IPS DF 4.7 (cell line): ENCODE results near the gene PDE6G.
A peak's percentile ranks its signal among the peaks of the same experiment; 100 is the strongest.
"Not testable (repeated sequence)": the region's sequence is repeated elsewhere in the genome, so short reads cannot be mapped to it uniquely, and the experiment has no call there.

Source experiments
- DNase-seq: peaks from one replicate; pipeline ENCODE4 v3.0.0-alpha.2; 2013; ENCODE audit warnings: low spot score; ENCODE audit errors: extremely low read depth

PDE6G gene

DNA sequence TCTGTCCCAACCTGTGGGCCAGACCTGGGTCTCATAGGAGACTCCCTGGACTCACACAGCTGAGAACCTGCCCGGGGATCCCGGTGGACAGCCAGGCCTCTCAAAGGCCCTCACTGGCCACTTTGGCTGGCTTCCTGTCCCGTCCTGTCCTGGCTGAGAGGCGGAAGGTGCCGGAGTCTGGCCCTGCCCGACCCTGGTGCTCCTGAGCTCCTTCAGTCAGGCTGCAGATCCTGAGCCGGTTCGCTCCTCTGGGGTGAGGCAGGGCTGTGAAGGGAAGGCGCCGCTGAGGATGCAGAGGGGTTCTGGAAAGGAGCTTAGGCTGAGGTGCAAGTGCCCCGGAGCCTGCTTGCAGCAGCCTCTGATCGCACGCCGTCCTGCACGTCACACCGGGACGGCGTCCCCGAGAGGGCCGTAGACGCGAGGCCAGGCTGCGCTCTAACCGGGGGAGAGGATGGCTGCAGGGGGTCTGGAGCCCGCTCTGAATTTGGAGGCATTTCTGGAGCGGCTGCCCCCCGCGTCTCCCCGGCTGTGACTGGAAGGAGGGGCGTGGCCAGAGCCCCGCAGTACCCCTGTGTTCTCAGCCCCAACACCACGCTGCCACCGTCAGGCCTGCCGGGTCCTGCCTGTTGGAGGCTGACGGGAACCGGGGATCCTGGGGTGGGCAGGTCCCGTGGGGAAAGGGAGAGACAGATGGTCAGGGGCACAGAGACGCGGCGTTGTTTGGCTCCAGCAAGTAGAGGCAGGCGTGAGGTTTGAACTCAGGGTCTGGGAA is 31.6 kb upstream of the PDE6G start:
- no peak for DNase-seq

DNA sequence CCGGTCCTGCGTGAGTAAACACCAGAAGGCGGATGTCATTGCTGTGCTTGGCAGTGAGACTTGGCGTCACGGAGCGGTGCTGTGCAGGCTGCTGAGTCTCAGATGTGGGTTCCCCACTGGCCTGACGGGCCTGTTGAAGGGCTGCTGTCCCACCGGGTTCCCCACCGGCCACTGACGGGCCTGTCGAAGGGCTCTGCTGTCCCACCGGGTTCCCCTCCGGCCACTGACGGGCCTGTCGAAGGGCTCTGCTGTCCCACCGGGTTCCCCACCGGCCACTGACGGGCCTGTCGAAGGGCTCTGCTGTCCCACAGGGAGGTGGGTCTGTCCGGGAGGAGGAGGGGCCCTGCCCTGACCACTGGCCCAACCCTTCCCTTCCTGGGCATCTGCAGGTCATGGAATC is 30.3 kb upstream of the PDE6G start:
- DNase-seq: no peak

DNA sequence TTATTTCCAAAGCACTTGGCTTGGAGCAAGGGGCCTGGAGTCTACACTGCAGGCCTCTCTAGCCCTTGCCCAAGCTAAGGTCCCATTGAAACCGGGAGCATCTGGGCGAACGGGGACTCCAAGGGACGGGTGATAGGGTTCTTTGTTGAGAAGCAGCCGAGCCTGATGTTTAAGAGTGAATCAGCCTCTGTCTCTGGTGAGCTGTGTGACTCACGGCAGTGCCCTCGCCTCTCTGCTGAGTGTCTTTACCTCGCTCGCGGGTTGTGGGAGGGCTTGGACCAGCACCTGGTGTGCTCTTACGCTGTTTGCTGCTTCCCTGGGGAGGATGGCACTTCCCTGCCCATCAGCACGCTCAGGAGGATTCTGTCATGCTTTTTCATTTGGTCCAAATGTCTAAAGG is 28.8 kb upstream of the PDE6G start:
- no peak for DNase-seq

DNA sequence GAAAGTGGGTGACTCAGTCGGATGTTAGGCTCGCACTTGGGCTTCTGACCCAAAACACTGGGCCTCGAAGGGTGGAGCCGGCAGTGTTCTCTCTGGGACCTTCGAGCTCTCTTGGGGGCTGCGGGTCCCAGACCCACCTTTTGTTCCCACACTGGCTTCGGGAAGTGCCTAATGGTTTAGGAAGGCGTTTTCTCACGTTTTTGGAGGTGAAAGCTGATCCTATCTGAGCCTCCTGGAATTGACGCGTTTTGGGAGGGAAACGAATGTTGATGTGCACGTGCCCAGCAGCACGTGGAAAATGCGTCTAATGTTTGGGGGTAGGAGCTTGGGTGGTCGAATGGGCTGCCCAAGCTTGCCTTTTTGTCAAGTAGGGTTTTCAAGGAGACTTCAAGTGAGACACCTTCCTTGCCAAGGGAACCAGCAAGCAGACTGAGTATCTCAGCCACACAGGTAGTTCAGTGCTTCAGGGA is 28.1 kb upstream of the PDE6G start:
- no peak for DNase-seq

DNA sequence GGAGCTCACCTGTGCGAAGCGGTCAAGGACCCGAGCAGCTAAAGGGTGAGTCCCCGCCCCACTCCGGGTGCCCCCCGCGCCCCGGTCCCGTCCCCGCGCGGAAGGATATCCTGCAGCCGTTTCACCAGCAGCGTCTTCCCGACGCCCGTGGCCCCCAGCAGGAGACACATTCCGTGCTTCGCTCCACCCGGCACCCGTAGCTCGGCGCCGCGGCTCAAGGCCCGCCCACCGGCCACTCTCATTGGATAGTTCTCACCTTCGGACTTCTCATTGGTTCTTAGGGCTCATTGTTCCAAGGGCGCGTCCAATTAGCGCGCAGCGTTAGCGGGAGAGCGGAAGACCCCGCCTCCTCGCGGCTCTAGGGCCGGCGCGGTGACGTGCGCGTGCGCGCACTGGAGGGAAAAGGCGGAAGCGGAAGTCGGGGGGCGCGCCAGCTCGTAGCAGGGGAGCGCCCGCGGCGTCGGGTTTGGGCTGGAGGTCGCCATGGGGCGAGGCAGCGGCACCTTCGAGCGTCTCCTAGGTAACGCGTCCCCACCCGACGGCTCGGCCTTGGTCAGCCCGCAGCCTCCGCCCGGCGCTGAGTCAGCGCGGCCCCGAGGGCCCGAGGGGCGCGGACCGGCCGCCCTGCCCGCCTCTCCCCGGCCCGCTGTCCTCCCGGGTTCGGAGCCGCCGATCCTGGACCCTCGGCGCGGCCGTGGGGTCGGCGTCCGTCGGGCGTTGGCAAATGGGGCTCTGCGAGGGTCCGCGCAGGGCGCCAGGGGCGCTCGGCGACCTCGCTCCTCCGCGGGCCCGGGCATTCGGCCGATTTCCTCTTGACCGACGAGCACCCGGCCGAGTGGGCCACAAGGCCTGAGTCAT is 27.5 kb upstream of the PDE6G start, which contains the start of the genes ARL16 and HGS:
Gene ARL16 (minus strand): TSS at position 214 of the 858 bp plus-strand sequence. CDS start 44 bp downstream, at position 170.
Gene HGS (plus strand): TSS at position 428 of the 858 bp plus-strand sequence. CDS start 56 bp downstream, at position 484.
- peak; percentile 89 for DNase-seq

DNA sequence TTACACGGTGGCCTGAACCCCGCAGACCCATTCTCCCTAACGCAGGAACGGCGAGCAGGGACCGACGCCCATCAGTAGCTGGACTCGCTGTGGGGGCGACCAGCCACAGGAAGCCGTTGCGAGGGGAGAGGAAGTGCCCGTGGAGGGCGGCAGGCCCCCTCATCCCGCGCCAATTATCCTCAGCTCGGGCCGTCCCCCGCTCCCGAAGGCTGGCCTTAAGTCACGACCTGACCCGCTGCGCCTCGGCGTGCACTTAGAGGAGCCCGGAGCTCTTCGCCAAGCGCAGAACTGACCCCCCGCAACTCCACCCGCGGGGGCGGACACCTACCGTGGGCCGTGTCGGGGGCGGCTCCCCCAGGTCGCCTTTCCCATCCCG is 26.9 kb upstream of the PDE6G start:
- no peak for DNase-seq

DNA sequence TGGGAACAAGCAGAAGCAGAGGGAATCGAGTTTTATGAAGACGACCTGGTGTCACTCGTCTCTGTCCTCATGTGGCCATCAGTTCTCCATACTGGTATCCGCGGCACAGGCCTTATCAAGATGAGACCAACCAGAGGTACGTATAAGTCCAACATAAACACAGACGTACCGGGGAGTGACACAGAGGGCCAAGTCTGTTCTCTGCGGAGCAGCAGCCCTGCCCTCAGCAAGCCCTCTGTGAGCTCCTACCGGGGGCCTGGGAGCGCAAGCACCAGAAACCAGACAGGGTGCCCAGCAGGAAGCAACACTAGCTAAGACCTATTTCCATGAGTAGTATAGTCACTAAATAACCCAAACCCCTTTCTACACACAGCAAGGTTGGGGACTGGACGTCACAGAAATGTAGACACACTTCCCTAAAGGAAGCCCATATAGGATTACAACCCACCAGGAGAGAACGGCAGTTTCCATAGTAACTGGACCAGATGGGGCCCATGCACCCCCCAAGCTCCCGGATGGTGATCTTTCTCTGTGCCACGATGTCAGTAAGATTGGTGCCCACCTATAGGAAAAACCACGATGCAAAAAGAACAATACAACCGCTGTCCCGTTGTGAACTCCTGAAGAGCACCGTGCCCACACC is 26.3 kb upstream of the PDE6G start:
- no peak for DNase-seq

DNA sequence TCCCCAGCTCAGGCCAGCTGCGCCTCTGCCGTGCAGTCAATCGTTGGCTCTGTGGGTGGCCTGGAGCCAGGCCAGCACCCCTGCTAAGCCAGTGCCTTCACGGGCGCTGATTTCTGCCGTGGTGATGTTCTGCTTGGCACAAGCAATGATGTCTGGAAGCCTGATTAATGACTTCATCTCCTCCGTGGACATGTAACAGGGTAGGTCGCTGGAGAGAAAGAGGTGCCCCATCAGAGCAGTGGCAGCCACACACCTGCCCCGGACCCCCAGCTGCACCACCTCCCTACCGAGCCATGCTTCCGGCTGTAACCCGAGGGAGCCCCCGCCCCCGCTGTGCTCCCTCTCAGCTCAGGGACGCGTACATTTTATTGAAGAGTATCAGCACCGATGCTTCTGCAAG is 25.3 kb upstream of the PDE6G start:
- no peak for DNase-seq

DNA sequence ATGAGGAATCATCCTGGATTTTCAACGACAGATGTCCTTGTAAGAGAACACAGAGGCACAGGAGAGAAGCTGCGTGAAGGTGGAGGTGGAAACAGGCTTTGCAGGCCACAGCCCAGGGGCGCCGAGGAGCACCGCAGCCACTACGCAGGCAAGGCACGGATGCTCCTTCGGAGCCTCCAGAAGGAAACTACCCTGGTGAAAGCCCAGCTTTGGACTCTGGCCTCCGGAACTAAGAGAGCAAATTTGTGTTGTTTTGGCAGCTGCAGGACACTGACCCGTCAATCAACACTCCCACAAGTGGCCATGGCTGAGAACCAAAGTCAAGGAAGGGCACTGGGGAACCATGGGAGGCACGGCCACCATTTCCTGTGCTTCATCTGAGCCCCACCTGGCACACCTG is 23.8 kb upstream of the PDE6G start:
- no peak for DNase-seq

DNA sequence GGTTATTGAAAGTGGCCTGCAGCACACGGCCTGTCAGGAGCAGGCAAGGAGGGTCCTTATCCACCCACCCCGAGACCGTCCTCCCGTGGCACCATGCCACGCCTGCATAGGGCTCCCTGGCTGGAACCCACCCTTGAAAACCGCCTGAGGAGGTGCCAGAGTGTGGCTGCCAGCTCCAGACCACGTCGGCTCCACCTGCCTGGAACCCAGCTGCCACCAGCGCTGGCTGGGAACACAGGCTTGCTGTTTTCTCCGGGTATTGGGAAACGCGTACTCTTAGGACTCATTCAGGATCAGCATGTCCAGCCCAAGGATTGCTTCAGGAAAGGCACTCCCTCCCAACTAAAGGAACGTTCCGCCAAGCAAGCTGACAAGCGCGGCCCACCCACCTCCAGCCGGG is 20.6 kb upstream of the PDE6G start:
- DNase-seq: no peak

DNA sequence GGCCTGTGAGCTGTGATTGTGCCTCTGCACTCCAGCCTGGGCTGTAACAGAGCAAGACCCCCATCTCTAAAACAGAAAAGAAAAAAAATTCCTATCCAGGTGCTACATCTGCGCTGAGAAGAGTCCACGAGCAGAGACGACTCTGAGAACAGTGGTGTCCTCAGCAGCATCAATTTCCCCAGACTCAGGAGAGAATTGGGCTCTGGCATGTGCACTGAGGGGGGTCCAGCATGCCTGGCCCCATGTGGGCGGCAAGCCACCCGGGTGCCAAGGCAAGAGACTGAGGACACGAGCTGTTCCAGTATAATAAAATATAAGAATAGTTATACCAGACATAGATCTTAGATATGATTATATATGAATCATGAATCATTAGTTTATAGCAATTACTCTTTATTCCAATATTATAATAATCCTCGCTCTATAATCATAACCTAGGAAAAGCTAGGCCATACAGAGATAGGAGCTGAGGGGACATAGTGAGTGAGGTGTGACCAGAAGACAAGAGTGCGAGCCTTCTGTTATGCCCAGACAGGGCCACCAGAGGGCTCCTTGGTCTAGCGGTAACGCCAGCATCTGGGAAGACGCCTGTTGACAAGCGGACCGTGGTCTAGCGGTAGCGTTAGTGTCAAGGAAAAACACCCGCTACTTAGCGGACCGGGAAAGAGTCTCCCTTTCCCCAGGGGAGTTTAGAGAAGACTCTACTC is 19.3 kb upstream of the PDE6G start:
- DNase-seq: not testable (repeated sequence)

DNA sequence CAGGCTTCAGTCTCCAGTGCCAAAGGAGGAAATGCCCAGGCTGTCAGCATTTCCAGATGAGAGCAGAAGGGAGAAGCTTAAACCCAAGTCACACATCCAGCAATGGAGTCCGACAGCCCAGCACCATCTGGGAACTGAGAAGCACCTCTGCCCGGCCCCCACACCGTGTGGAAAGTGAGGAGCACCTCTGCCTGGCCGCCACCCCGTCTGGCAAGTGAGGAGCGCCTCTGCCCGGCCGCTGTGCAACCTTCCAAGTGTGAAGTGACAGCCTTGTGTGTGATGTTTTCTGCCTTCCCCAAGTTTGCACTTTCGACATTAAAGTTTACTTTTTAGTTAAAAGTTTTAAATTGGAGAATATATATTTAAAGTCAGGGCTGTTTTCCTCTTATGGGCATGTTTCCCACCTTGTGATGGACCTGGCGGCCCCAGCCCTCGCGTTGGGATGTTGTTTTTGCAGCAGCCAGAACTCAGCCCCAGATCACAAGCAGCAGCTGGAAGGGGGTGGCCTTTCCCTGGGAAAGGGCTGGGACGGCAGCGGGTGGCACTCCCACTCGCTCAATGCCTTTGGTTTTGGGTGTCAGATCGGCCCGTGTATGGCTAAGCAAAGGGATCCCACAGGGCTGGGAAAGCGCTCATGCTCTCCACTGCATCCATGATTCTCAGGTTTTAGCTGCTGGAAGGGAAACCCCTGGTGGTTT is 17.4 kb upstream of the PDE6G start:
- no peak for DNase-seq

DNA sequence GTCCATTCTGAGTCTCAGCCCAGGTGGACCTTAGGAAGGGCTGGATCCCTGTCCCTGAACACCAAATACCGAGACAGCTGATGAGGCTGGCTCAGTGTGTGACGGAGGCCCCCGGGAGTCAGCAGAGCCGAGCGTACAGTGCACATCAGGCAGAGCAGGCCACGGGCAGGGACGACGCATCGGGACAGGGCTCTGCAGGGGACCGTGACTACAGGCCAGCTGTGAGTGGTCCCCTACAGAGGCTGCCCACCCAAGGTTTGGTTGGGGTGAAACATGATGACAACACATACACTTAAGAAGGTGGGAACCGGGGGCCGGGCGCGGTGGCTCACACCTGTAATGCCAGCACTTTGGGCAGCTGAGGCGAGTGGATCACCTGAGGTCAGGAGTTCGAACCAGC is 16.6 kb upstream of the PDE6G start:
- no peak for DNase-seq

DNA sequence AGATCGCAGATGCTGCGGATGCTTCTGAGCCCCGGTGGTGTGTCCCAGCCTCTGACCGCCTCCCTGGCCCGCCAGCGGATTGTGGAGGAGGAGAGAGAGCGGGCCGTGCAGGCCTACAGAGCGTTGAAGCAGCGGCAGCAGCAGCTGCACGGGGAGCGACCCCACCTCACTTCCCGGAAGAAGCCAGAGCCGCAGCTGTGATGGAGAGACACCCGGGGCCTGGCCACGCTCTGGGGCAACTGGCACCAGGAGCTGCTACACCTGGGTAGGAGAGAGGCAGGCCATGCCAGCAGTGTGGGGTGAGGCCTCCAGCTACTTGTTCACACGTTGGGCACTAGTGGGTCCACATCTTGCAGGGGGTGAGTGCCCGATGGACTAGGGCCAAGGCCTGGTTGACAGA is 16.2 kb upstream of the PDE6G start:
- DNase-seq: no peak

DNA sequence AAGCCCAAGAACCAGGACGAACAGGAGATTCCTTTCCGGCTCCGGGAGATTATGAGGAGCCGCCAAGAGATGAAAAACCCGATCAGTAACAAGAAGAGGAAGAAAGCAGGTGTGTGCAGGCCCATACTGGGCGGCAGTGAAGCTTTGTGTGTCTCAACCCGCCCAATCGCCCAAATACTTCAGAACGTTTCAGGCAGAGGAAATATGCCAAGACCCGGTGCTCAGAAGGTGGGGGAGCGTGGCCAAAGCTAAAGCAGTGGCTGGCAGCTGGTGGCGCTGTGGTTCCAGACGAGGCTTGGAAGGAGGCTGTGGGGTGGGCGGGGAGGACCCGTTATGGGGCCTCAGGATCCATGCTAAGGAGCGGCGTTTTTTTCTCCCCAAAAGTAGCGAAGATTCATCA is 11.4 kb upstream of the PDE6G start:
- DNase-seq: no peak

DNA sequence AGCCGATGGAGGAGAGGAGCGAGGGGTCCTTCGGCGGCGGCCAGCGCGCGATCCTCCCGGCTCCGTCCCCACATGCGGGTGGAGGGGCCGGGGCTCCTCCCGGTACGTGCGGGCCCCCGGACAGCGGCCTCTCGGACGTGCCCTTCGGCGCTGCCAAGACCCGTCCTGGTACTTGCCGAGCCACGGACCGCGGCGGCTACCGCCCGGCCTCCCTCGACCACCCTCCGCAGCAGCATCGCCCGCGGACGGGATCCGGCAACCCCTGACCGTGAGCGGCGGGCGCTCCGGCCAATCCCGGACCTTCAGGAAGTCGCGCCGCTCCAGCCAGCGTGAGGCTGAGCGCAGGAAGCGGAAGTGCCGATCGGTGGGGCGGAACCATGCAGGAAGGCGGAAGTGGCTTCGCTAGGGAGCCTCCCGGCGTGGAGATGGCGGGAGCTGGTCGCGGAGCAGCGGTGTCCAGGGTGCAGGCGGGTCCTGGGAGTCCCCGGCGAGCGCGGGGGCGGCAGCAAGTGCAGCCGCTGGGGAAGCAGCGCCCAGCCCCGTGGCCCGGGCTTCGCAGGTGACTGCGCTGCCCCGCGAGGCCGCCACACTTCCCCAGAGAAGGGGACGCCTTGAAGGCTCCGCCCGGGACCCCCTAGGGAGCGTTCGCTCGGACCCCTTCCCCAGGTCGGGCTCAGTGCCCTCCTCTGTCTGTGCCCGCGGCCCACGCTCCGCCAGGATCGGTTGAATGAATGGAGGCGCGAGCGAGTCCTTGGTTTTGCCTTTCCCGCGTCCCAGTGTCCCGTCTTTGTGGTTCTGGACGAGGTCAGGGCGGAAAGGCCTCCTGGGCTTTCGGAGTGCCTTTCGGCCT is 10.2 kb upstream of the PDE6G start, which contains the start of the genes CCDC137 and OXLD1:
Gene CCDC137 (plus strand): TSS at position 396 of the 850 bp plus-strand sequence. CDS start 30 bp downstream, at position 426.
Gene OXLD1 (minus strand): TSS at position 264 of the 850 bp plus-strand sequence. CDS start 28 bp downstream, at position 236.
- peak; percentile 76 for DNase-seq

DNA sequence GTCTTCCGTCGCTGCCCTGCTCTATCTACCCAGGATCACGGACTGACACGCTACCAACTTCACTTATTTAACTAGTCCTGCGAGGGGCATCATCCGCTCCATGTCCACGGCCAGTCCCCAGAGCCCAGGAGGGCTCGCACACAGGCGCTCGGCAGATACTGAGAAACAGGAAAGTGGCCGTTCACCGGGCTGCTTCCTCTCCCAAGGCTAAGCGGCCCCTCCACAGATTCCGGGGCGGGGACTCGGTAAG is 9.7 kb upstream of the PDE6G start:
- DNase-seq: no peak

DNA sequence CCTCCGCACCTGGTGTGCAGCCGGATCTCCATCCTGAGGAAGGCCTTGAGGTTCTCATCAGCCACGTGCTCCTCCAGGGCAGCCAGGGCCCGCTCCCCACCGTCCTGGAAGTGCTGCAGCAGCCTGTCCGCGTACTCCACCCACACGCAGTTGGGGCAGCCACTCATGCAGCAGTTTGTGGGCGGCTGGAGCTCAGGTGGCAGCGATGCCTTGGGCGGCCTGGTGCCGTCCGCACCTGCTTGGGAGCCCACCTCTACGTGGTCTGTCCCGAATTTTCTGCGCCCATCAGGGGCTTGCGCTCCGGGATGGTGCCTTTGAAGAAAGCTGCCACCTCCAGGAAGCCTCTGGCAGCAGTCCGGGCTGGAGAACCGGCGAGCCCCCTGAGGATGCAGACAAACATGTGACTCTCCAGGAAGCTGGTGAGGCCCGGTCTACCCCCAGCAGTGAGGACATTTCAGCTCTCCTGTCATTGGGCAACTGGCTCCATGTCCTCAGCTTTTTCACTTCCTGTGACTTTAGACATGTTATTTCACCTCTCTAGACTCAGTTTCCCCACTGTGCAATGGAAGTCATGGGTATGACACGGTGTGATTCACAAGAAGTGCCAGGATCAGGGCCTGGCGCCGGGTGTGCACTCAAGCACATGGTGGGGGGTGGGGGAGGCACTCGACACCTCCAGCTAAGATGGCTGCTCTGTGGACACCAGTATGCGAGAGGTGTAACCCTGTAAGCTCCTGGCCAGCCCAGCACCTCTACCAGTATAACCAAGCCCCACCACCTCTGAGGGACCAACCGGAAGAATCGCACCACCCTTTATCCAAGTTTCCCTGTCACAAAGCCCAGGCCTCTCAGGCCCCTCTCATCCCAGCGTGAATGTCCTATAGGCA is 9.1 kb upstream of the PDE6G start:
- DNase-seq: no peak

DNA sequence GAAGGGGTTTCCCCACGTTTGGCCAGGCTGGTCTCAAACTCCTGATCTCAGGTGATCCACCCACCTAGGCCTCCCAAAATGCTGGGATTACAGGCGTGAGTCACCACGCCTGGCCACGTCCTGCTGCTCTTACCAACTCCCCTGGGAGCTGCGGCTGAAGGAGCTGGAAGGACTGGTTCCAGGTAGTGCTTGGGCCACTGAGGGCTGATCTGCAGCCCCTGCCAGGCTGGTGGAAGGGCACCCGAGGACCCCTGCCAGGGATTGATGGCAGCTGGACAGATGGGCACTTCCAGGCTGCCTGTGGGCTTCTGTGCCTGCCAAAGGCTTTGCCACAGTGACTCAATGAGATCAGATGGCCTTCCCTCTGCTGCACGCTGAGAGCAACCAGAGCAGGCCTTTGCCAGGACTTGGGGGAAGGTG is 7.7 kb upstream of the PDE6G start:
- no peak for DNase-seq
